ENCODE measurements around the gene ZC3H15.
A peak's percentile ranks its signal among the peaks of the same experiment; 100 is the strongest.
"Not testable (repeated sequence)": the region's sequence is repeated elsewhere in the genome, so short reads cannot be mapped to it uniquely, and the experiment has no call there.

ZC3H15 gene

DNA sequence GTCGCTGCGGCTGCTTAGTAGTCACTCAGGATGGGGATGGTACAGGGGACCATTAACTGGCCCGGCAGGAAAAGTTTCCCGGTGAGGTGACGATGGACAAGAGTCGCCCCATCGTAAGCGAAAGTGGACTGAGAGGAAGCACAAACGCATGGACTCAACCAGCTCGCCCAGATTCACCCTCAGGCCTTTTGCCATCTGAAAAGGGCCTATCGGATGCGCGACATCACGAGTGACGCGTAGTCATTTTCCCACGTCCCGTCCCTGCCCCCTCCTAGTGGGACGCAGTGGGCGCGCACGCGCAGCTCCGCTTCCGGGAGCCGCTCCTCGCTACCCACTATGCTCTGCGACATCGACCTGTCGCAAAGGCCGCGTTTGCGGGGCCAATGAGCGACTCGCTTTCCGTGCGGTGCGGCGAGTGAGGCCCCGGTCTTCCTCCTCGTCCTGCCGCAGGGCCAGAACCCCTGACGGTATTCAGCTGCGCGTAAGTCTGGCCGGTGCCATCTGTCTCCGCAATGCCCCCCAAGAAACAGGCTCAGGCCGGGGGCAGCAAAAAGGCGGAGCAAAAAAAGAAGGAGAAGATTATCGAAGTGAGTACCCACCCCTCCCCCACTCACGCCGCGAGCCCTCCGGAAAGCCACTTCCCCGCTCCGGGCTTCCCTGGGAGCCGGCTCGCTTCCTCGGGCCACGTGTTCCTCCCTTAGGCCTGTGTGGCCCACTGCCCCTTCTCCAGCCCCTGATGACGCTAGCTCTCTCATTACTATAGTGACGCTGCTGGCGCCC, at the start of gene ZC3H15:
Gene ZC3H15 (plus strand): TSS at position 390 of the 780 bp plus-strand sequence. CDS start 123 bp downstream, at position 513.
- DNase-seq (ENCODE audit: low read depth in 2 of 2), result peak; percentile 91 to 93

DNA sequence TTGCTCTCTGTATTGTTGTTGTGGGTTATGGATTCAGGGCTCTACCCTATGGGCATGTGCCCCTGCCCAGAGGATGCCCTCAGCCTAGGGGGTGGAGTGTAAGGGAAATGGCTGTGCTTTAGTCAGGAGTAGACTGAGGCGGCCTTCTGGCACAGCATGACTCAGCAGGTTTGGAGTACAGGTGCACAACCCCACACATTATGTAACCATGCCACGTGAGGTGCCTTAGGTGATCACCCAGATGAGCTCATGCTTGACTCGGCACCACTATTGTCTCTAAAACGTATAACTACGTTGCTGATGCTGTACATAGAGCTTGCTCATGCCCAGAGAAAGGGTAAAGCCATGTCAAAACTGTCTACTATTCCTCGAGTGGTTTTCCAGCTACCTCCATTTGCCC, 48.3 kb upstream of the ZC3H15 start:
- DNase-seq (ENCODE audit: low read depth in 2 of 2), result no peak

DNA sequence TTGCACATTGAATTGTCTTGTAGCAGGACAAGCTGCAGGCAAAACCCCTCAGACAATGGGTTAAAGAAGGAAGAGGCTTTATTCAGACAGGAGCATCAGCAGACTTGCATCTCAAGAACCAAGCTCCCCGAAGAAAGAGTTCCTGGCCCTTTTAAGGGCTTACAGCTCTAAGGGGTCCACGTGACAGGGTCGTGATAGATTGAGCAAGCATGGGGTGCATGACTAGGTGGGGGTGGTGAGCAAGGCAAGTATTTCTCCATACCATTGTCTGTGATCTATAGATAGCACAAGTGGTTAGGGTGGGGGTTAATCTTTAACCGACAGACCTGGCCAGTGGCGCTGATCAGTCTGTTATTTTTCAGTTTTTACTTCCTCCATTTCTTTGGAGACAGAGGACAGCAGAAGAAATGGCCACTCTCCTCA, 46.4 kb upstream of the ZC3H15 start:
- not testable (repeated sequence) for DNase-seq (ENCODE audit: low read depth in 2 of 2)

DNA sequence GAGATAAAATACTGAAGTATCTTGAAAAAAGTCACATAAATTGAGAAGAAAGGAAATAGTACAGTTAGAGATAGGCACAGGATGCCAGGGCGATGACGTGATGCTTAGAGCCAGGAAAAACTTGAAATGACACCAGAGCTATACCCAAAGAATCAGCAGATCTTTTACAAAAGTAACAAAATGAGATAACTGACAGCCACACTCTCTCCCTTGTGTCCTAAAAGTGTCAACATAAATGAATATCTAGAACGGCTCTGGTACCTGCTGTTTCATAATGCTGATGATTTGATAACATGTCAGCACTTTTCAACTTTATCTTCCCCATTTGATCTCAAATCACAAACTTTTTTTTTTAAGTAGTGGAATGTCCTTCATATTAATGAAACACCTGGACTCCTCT, 45.6 kb upstream of the ZC3H15 start:
- DNase-seq (ENCODE audit: low read depth in 2 of 2), result no peak

DNA sequence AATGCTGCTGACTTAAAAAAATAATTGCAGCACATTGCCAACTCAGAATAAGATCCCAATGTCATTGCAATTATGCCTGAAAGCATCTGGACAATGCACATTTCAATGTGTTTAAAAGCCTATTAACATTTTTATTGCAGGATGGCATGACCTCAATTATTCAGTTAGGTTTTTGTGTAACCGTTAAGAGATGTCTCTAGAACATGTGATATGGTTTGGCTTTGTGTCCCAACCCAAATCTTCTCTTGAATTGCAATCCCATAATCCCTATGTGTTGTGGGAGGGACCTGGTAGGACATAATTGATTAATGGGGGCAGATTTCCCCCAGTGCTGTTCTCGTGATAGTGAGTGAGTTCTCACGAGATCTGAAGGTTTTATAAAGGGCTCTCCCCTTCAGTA, 43.2 kb upstream of the ZC3H15 start:
- no peak for DNase-seq (ENCODE audit: low read depth in 2 of 2)

DNA sequence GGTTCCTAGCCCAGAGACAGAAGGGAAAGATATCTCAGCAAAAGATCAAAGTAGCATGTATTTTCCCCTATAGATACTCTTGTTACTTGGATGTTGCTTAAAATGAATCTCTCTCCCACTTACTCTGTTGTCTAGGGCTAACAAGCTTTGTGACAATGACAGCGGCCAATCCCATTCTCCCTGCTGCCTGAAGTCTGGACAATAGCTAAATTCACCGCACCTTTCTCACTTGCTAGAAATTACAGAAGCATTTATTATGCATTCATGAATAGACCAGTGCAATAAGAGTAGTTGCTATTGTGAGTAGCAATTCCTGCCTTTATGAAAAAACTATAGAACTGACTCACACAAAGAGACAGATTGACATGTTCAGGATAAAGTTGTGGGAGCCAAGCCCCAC, 42.2 kb upstream of the ZC3H15 start:
- DNase-seq (ENCODE audit: low read depth in 2 of 2), result no peak

DNA sequence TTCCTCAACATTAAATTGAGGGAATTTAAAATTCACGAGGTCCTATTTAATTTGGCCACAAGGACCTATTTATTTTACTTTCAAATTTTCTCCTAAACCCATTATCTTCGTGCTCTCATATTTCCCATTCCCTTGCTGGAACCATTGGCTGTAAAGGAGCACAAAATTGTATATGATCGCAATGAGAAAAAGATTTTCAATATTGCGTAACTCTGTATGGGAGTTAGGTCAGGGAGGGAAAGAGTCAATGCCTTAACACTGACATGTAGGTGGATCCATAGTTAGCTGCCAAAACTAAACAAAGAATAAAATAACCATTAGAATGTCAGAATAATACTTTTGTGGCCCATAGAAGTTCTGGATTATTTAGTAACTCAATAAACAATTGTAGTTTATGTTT, 40.6 kb upstream of the ZC3H15 start:
- no peak for DNase-seq (ENCODE audit: low read depth in 2 of 2)

DNA sequence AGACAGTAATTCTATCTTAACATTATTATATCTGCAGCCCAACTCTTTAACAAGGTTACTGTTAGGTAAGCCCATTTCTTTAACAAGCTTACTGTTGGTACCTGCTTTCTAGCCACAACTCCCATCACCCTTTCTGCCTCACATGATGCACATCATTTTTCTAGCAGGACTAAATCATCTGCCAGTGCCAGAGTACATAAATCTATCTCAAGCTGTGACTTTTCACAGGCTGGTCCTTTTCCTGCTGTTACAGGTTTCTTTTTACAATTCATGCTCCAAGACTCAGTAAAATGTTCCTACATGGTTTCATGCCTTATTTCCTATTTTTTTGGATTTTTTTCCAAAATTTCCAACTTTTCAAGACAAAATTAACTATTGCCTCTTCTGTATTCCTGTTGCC, 30.4 kb upstream of the ZC3H15 start:
- DNase-seq (ENCODE audit: low read depth in 2 of 2), result no peak

DNA sequence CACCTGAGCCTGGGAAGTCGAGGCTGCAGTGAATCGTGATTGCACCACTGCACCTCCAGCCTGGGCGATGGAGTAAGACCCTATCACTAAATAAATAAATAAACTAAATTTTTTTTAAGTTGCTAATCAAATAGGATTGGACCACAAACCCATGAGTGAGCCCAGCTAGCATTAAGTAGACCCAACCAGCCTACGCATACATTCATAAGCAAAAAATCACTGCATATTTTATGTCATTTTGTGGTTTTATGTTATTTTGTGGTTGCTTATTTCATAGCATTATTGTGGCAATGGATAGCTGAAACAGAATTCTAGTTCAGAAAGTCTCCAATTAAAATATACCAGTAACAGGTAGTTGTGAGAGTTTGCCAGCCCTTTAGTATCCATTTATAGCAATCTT, 29.1 kb upstream of the ZC3H15 start:
- no peak for DNase-seq (ENCODE audit: low read depth in 2 of 2)

DNA sequence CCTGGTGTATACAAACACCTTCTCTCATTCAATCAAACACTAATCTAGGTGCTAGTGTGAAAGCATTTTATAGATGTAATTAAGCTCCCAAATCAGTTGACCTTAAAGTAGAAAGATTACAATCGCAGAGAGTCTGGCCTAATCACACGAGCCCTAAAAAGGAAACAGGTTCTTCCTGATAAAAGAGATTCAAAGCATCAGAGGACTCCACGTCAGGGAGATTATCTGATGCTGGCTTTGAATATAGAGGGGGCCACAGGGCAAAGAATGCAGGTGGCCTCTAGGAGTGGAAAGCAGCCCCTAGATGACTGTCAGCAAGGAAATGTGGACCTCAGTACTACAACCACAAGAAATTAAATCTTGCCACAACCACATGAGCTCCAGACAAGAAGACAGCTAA, 28.2 kb upstream of the ZC3H15 start:
- no peak for DNase-seq (ENCODE audit: low read depth in 2 of 2)

DNA sequence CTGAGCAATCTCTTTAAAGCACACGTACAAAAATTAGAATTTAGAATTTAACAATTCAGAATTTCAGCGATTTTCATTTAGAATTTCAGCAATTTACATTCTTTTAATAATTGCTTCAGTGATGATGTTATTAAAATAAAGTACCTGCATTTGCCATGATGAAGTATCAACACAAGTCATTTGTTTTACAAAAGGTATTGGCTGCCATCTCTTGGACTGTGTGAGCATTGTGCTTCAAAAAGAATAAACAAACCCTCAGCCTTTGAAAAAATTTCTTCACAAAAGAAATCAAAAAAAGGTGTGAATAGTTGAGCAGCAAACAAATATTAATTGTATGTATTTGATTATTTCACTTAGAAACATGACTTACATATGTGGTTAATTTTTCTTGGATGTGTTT, 27.1 kb upstream of the ZC3H15 start:
- no peak for DNase-seq (ENCODE audit: low read depth in 2 of 2)

DNA sequence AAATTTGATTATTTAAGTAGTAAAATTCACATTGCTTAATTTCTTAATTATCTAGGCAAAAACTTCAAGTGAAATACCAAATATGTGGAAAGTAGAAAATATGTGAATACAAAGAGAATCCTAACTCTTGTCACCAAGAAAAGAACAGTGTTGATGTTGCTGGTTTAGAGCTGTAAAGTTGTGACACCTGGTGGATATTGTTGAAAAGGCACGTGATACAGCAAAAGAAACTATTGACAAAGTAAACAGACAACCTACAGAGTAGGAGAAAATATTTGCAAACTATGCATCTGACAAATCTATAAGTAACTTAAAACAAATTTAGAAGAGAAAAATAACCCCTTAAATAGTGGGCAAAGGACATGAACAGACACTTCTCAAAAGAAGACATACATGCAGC, 25.6 kb upstream of the ZC3H15 start:
- DNase-seq (ENCODE audit: low read depth in 2 of 2), result no peak

DNA sequence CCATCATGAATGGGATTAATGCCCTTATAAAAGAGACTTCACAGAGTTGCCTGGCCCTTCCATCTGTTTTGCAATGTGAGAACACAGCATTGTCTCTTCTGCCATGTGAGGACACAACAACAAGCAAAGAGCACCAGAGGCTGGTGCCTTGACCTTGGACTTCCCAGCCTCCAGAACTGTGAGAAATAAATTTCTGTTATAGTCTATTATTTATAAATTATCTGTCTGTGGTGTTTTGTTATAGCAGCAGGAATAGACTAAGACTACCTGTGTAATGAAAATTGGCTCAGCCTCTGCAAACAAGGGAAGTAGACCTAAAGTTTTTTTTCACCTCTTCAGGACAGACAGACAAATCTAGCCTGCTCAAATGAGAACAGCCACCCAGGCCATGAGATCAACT, 19.3 kb upstream of the ZC3H15 start:
- DNase-seq (ENCODE audit: low read depth in 2 of 2), result no peak

DNA sequence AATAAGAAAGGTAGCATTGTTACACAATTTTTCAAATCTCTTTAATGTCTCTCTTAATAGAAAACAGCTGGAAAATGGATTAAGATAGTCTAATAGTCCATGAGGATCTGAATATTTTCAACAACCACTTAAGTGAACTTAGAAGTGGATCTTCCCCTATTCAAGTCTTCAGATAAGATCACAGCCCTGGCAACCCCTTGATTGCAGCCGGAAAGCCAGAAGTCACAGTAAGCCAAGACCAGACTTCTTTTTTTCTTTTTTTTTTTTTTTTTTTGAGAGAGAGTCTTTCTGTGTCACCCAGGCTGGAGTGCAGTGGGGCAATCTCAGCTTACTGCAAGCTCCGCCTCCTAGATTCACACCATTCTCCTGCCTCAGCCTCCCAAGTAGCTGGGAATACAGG, 18.6 kb upstream of the ZC3H15 start:
- no peak for DNase-seq (ENCODE audit: low read depth in 2 of 2)

DNA sequence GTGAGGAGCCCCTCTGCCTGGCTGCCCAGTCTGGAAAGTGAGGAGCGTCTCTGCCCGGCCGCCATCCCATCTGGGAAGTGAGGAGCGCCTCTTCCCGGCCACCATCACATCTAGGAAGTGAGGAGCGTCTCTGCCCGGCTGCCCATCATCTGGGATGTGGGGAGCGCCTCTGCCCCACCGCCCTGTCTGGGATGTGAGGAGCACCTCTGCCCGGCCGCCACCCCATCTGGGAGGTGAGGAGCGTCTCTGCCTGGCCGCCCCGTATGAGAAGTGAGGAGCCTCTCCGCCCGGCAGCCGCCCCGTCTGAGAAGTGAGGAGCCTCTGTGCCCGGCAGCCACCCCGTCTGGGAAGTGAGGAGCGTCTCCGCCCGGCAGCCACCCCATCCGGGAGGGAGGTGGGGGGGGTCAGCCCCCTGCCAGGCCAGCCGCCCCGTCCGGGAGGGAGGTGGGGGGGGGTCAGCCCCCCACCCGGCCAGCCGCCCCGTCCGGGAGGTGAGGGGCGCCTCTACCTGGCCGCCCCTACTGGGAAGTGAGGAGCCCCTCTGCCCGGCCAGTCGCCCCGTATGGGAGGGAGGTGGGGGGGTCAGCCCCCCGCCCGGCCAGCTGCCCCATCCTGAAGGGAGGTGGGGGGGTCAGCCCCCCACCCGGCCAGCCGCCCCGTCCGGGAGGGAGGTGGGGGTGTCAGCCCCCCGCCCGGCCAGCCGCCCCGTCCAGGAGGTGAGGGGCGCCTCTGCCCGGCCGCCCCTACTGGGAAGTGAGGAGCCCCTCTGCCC, 13.2 kb upstream of the ZC3H15 start:
- not testable (repeated sequence) for DNase-seq (ENCODE audit: low read depth in 2 of 2)

DNA sequence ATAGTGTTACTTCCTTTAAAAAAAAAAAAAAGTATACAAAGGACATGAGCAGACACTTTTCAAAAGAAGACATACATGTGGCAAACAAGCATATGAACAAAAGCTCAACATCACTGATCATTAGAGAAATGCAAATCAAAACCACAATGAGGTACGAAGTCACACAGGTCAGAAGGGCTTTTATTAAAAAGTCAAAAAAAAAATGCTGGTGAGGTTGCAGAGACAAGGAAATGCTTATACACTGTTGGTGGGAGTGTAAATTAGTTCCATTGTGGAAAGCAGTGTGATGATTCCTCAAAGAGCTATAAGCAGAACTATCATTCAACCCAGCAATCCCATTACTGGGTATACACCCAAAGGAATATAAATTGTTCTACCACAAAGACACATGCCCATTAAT, 11.8 kb upstream of the ZC3H15 start:
- not testable (repeated sequence) for DNase-seq (ENCODE audit: low read depth in 2 of 2)

DNA sequence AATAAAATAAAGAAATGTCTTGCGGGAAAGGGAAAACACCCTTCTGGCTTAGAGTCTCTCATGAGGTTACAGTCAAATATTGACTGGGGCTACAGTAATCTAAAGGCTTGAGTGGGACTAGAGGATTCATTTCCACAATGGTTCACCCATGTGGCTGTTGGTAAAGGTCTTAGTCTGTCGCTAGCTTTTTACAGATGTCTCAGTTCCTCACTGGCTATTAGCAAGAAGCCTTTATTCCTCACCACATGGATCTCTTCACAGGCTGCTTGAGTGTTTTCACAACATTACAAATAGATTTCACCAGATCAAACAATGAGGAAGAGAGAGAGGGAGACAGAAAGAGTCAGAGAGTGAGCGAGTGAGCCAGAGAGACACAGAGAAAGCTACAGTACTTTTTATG, 8.3 kb upstream of the ZC3H15 start:
- DNase-seq (ENCODE audit: low read depth in 2 of 2), result no peak

DNA sequence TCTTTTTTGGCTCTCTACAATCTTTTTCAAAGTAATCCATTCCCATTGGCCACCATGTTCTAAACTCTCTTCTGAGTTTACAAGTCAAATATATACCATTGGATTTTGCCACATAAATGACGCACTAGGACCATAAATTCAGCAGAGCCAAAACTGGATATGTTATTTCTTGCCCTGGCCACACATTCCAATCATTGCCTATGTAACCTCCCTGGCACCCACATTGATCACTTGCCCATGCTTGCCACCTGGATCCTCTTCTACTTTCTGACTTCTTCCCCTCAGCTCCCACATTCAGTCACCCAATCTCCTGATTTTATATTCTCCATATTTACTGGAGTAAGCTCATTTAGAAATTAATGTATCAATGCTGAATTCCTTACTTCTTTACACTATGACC, 5.1 kb upstream of the ZC3H15 start:
- no peak for DNase-seq (ENCODE audit: low read depth in 2 of 2)

DNA sequence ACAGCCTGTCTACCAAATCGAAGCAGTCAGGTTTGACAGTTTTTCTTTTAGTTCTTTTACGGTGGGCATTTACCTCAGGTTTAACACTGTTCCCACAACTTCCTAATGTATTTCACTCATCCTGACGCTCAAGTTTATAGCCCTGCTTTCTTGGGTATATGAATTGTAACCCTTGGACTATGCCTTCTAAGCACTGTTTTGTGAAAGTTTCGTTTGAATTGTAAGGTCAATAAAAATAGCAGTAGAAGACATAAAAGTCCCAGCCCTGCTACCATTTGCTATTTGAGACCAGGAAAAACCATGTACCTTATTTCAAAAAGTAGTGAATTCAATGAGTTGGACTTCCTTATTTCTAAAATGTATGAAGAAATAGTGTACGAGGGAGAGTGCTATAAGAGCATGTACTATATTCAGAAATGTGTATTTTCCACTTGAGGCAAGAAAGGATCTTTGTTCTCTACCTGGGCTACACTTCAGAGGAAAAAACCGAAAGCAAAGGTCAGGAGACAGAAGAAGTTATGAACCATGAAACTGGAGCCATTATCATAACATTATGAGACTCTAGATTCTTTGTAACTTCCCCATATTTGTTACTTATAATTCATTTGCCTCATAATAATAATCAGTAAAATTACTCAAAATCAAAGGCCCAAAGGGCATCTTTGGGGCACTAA, 1.9 kb upstream of the ZC3H15 start:
- DNase-seq (ENCODE audit: low read depth in 2 of 2), result no peak

DNA sequence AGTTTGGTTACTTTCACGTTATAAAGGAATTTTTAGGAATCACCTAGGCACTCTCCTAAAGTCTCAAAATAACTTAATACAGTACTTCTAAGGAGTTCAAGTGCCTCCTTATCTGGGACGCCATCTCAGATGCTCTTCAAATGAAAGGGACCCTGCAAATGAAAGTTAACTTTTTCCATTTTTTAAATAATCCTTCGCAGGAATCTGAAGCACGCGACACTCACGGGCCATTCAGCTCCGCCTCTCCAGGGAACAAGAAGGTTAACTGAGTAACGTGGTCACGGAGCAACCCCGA, 537 bp upstream of the ZC3H15 start:
- DNase-seq (ENCODE audit: low read depth in 2 of 2), result no peak

DNA sequence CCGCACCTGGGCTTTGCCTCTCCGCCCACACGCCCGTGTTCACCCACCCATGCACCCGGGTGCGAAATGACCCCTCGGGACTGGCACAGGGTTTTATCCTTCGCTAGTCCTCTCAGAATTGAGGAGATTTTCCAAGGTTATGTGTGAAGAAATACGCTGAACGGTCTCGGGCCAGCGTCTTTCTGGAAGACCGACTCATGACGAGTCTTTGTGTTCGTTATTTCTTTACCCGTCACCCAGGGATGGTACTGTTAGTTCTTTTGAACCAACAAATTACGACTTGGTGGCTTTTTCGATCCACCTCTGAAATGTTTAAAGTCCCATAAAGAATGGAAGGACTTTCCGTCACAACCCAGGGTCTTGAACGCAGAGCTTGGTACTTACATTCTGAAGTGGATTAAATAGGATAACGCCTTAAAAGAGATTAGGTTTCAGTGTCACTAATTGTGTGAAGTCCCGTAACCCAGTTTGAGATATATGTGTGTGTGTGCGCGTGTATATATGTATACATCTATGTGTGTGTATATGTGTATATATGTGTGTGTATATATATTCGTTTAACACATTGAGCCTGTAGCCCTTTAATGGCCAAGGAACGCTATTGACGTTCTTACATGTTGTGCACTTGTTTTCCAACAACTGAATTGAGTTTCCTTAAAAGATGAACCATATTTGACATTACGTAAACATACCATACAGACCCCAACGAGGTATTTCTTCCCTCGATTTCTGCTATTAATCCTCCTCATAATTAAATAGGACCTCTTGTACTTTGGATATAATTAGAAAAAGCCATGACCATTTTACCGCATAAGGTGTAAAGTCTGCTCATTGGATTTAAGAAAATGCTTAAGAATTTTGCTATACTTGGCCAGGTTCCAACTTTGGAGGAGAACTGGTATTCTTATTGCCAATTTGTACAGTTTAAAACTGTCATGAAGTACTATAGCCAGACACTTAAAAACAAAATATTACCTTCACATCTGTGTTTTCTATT, 889 bp downstream of the ZC3H15 start:
- no peak for DNase-seq (ENCODE audit: low read depth in 2 of 2)

Measured in stimulated activated CD8-positive, alpha-beta memory T cell treated with anti-CD3 and anti-CD28 coated beads, Interleukin-2, amount 100 ng/mL, for 1 hour (primary cell).